Activated T-cell treated with anti-CD3 and anti-CD28 coated beads, Interleukin-2, amount 50 U/mL, for 24 hours (primary cell): ENCODE measurements around the gene NUP62.

Experiments used
- DNase-seq: peaks from one replicate; pipeline ENCODE4 v3.0.0-alpha.2; 2020
- H3K27ac Mint-ChIP-seq: 2 replicates; pipeline ENCODE4 v1.8.0; 2020; ENCODE audit warnings: mild to moderate bottlenecking, mixed read lengths
- H3K27me3 Mint-ChIP-seq: 2 replicates; pipeline ENCODE4 v1.8.0; 2020; ENCODE audit warnings: mixed read lengths
- H3K36me3 Mint-ChIP-seq: 2 replicates; pipeline ENCODE4 v1.8.0; 2020; ENCODE audit warnings: low read depth, mixed read lengths
- H3K4me1 Mint-ChIP-seq: 2 replicates; pipeline ENCODE4 v1.8.0; 2020; ENCODE audit warnings: low read depth, mixed read lengths
- H3K4me3 Mint-ChIP-seq: 2 replicates; pipeline ENCODE4 v1.8.0; 2020; ENCODE audit warnings: mild to moderate bottlenecking, moderate library complexity, mixed read lengths
- H3K9me3 Mint-ChIP-seq: 2 replicates; pipeline ENCODE4 v1.8.0; 2020; ENCODE audit warnings: mixed read lengths

The NUP62 gene

GRCh38 chr19:49858088-49858985, 71.0 kb downstream of the NUP62 start:
- Mint-ChIP-seq H3K27me3 (no peaks in the 10 kb centered on the region), H3K36me3 (peaks cover 78% of the 10 kb centered on the region), H3K4me1 (peaks cover 9% of the 10 kb centered on the region), H3K9me3 (no peaks in the 10 kb centered on the region), H3K27ac (peak overlapping the region; percentile 33), H3K4me3 (no peak overlapping the region)
- DNase-seq, result no peak

- no peak for DNase-seq
- Mint-ChIP-seq H3K27ac (peak overlapping the region; percentile 38), H3K9me3 (no peaks in the 10 kb centered on the region), H3K4me3 (no peak overlapping the region), H3K4me1 (peaks cover 11% of the 10 kb centered on the region), H3K36me3 (peaks cover 74% of the 10 kb centered on the region), H3K27me3 (no peaks in the 10 kb centered on the region)
Measured at GRCh38 chr19:49857838-49858087, 71.5 kb downstream of the NUP62 start.

- no peak overlapping the region for H3K4me3 Mint-ChIP-seq
- H3K27me3 Mint-ChIP-seq, result no peaks in the 10 kb centered on the region
- H3K36me3 Mint-ChIP-seq, result peaks cover 75% of the 10 kb centered on the region
- no peak for DNase-seq
- H3K4me1 Mint-ChIP-seq, result peaks cover 16% of the 10 kb centered on the region
- peak overlapping the region; percentile 38 for H3K27ac Mint-ChIP-seq
- no peaks in the 10 kb centered on the region for H3K9me3 Mint-ChIP-seq
Measured at GRCh38 chr19:49857061-49857837, 72.1 kb downstream of the NUP62 start.
